WERI-Rb-1 (cell line): ENCODE measurements around the gene ABCC1.

Source experiments
- DNase-seq: peaks from one replicate; pipeline ENCODE4 v3.0.0-alpha.2; 2020
- H3K27ac ChIP-seq: fragments of 250-450 bp; sonication (Bioruptor Pico); 2 replicates; pipeline ENCODE4 v1.5.1; 2020; ENCODE audit warnings: mild to moderate bottlenecking, moderate library complexity
- H3K27me3 ChIP-seq: fragments of 250-450 bp; sonication (Bioruptor Pico); 2 replicates; pipeline ENCODE4 v1.5.1; 2021; ENCODE audit warnings: mild to moderate bottlenecking, low read depth, moderate library complexity; ENCODE audit not compliant: insufficient read depth, severe bottlenecking
- H3K36me3 ChIP-seq: fragments of 250-450 bp; sonication (Bioruptor Pico); 2 replicates; pipeline ENCODE4 v1.5.1; 2020; ENCODE audit warnings: mild to moderate bottlenecking, moderate library complexity
- H3K4me3 ChIP-seq: 2 replicates; pipeline ENCODE4 v1.5.1; 2011; ENCODE audit warnings: low read depth, mild to moderate bottlenecking, control low read depth, low read length
- H3K9me3 ChIP-seq: fragments of 250-450 bp; sonication (Bioruptor Pico); 2 replicates; pipeline ENCODE4 v1.5.1; 2021; ENCODE audit warnings: mild to moderate bottlenecking, moderate library complexity; ENCODE audit not compliant: severe bottlenecking
- TF ChIP-seq, protein P1 (sequence below): IDR thresholded peaks from 2 replicates; pipeline ENCODE4 v1.5.1; 2011; ENCODE audit warnings: low read depth, mild to moderate bottlenecking, control low read depth, inconsistent platforms, low read length

Gene ABCC1

GRCh38 chr16:16051132-16051531, 101.7 kb downstream of the ABCC1 start:
- H3K4me3 ChIP-seq: no peak overlapping the region
- no peaks in the 10 kb centered on the region for H3K27me3 ChIP-seq
- peaks cover 49% of the 10 kb centered on the region for H3K36me3 ChIP-seq
- TF ChIP-seq, protein P1, sequence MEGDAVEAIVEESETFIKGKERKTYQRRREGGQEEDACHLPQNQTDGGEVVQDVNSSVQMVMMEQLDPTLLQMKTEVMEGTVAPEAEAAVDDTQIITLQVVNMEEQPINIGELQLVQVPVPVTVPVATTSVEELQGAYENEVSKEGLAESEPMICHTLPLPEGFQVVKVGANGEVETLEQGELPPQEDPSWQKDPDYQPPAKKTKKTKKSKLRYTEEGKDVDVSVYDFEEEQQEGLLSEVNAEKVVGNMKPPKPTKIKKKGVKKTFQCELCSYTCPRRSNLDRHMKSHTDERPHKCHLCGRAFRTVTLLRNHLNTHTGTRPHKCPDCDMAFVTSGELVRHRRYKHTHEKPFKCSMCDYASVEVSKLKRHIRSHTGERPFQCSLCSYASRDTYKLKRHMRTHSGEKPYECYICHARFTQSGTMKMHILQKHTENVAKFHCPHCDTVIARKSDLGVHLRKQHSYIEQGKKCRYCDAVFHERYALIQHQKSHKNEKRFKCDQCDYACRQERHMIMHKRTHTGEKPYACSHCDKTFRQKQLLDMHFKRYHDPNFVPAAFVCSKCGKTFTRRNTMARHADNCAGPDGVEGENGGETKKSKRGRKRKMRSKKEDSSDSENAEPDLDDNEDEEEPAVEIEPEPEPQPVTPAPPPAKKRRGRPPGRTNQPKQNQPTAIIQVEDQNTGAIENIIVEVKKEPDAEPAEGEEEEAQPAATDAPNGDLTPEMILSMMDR: no peak
- H3K9me3 ChIP-seq: no peaks in the 10 kb centered on the region
- no peak for DNase-seq
- no peak overlapping the region for H3K27ac ChIP-seq

DNA sequence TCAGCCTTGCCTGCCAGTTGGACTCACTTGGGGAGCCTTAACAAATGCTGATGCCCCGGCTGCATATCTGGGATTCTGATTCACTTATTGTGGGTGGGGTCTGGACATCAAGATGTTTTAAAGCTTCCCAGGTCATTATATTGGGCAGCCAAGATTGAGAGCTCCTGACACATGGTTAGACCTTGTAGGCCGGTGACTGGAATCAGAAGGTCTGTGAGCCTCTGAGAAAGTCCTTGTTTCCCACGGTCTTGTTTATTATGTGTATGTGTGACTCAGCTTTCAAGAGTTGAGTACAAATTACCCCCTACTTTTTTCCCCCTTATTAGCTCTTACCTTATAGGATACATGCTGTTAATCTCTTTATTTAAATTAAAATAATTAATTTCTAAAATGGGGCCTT, 103.5 kb downstream of the ABCC1 start:
- no peak for DNase-seq
- H3K27ac ChIP-seq: no peak overlapping the region
- H3K36me3 ChIP-seq: peaks cover 46% of the 10 kb centered on the region
- TF ChIP-seq, protein P1: no peak
- H3K4me3 ChIP-seq: no peak overlapping the region
- H3K9me3 ChIP-seq: no peaks in the 10 kb centered on the region
- H3K27me3 ChIP-seq: no peaks in the 10 kb centered on the region

GRCh38 chr16:16057102-16057501, 107.7 kb downstream of the ABCC1 start:
- TF ChIP-seq, protein P1: no peak
- Histone ChIP-seq H3K36me3 (peaks cover 51% of the 10 kb centered on the region), H3K4me3 (no peak overlapping the region), H3K27me3 (no peaks in the 10 kb centered on the region), H3K27ac (no peak overlapping the region), H3K9me3 (no peaks in the 10 kb centered on the region)
- DNase-seq: no peak

- TF ChIP-seq, protein P1: no peak
- no peak overlapping the region for H3K27ac ChIP-seq
- H3K27me3 ChIP-seq: no peaks in the 10 kb centered on the region
- no peak overlapping the region for H3K4me3 ChIP-seq
- no peak for DNase-seq
- H3K9me3 ChIP-seq: no peaks in the 10 kb centered on the region
- H3K36me3 ChIP-seq: peaks cover 42% of the 10 kb centered on the region
Observed at GRCh38 chr16:16059160-16059559, 109.7 kb downstream of the ABCC1 start.

DNA sequence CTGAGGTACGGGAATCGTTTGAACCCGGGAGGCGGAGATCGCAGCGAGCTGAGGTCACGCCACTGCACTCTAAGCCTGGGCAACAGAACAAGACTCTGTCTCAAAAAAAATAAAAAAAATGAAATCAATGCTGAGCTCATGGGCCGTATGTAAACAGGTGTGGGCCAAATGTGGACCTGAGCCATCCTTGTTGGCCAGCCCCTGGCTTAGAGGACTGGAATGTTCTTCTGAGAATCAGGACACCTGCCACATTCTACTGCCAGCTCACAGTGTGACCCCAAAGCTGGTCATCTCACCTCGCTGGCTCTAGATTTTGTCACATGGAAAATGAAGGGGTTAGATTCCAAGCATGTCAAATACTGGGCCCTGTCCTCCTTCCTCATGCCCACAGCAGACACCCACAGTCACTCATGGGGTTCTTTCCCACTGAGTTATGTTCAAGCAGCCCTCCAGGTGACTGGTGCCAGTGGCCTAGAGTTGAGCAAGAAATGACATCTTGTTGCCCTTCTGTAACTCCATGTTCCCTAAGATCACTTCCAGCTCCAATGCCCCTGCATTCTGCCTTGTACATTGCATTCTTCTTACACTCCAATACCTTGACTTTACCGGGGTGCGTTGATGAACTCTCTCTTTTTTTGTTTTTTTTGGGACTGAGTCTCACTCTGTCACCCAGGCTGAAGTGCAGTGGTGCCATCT, 110.6 kb downstream of the ABCC1 start:
- DNase-seq: no peak
- Histone ChIP-seq H3K27me3 (no peaks in the 10 kb centered on the region), H3K36me3 (peaks cover 41% of the 10 kb centered on the region), H3K27ac (no peak overlapping the region), H3K9me3 (no peaks in the 10 kb centered on the region), H3K4me3 (no peak overlapping the region)
- TF ChIP-seq, protein P1: no peak
